Stimulated activated naive CD8-positive, alpha-beta T cell treated with anti-CD3 and anti-CD28 coated beads, Interleukin-15, Interleukin-2, amounts not matched to agents 100 ng/mL and 50 ng/mL, for 24 hours (primary cell): ENCODE results near the gene NBAS.

ENCODE experiments used
- H3K27ac Mint-ChIP-seq: one replicate; pipeline ENCODE4 v1.8.0; 2021; ENCODE audit warnings: mild to moderate bottlenecking, mixed read lengths
- H3K27me3 Mint-ChIP-seq: one replicate; pipeline ENCODE4 v1.8.0; 2021; ENCODE audit warnings: mixed read lengths
- H3K36me3 Mint-ChIP-seq: one replicate; pipeline ENCODE4 v1.8.0; 2021; ENCODE audit warnings: low read depth, mixed read lengths
- H3K4me1 Mint-ChIP-seq: one replicate; pipeline ENCODE4 v1.8.0; 2021; ENCODE audit warnings: low read depth, mixed read lengths
- H3K4me3 Mint-ChIP-seq: one replicate; pipeline ENCODE4 v1.8.0; 2021; ENCODE audit warnings: mild to moderate bottlenecking, mixed read lengths
- H3K9me3 Mint-ChIP-seq: one replicate; pipeline ENCODE4 v1.8.0; 2021; ENCODE audit warnings: mixed read lengths

Gene NBAS

DNA sequence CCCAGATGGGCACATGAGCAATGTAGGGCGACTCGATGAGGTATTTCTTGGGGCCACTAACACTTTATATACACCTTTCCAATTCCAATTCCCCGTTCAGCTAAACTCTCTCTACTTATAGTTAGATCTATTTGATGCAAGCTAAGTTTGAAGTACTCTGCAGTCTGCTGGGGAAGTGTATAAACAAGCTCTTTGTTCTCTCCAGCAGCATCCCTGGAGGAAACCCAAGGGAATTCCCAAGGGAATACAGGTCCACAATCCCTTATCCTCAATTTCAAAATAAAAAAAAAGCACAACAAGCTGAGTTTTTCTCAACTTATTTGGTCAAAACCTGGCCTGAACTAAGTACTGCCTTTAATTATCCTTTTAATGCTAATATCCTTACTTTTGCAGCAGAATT lies 433.3 kb downstream of the NBAS start:
- Mint-ChIP-seq H3K4me3 (no peak overlapping the region), H3K36me3 (no peaks in the 10 kb centered on the region), H3K4me1 (no peaks in the 10 kb centered on the region), H3K9me3 (peaks cover 6% of the 10 kb centered on the region), H3K27ac (no peak overlapping the region), H3K27me3 (no peaks in the 10 kb centered on the region)

DNA sequence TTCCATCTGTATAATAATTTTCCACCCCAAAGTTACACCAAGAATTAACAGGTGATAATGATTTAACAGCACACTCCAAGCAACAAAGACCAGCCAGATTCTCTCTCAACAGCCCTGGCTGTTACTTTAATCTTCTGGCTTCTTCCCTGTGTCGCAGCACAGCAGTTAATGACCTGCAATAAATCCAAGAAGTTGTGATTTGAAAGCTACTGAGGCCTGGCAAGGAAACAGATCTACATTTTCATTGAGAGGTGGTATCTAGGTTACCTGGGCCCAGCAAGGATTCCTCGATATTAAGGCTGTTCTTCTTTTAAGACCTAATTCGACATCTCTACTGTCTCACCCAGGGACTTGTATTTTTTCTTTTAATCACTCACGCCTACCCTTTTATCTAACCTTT lies 433.8 kb downstream of the NBAS start:
- Mint-ChIP-seq H3K4me1 (no peaks in the 10 kb centered on the region), H3K27ac (no peak overlapping the region), H3K36me3 (no peaks in the 10 kb centered on the region), H3K9me3 (peaks cover 6% of the 10 kb centered on the region), H3K4me3 (no peak overlapping the region), H3K27me3 (no peaks in the 10 kb centered on the region)

DNA sequence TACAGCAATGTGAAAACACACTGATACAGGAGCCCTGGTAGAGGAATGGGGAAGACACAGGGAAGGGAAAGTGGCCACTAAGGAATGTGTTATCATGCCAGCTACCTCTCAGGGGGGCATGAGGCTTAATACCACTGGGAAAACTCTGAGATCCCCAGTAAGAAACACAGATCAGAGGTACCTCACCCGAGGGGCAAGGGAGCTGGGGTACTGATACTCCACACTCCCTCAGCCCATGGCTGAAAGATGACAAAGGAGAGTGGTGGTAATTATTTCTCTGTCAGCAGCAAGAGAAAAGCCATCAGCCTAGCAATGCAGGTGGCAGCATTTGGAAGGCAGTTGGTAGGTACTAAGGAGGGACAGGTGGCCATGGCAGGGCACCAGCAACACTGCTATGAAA lies 434.8 kb downstream of the NBAS start:
- no peaks in the 10 kb centered on the region for H3K27me3 Mint-ChIP-seq
- no peaks in the 10 kb centered on the region for H3K4me1 Mint-ChIP-seq
- H3K36me3 Mint-ChIP-seq: no peaks in the 10 kb centered on the region
- no peak overlapping the region for H3K27ac Mint-ChIP-seq
- peaks cover 6% of the 10 kb centered on the region for H3K9me3 Mint-ChIP-seq
- no peak overlapping the region for H3K4me3 Mint-ChIP-seq

DNA sequence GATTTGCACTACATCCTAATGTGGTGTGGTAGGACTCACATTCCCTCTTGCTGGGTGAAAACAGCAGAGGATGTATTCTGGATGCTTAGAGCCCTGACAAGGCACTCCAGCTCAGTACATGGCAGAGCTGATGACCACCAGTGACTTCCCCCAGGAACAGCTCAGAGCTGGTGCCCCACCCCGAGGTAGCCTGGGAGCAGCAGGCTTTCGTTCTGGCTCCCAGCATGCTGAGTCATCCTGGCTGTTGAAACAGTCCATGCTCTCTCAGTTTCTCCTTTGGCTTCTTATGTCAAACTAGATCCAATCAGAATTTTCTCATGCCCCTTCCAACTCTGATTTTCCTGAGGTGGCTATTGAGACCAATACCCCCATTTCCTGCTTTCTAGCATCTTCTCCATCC lies 438.2 kb downstream of the NBAS start:
- H3K9me3 Mint-ChIP-seq: peaks cover 6% of the 10 kb centered on the region
- no peaks in the 10 kb centered on the region for H3K27me3 Mint-ChIP-seq

DNA sequence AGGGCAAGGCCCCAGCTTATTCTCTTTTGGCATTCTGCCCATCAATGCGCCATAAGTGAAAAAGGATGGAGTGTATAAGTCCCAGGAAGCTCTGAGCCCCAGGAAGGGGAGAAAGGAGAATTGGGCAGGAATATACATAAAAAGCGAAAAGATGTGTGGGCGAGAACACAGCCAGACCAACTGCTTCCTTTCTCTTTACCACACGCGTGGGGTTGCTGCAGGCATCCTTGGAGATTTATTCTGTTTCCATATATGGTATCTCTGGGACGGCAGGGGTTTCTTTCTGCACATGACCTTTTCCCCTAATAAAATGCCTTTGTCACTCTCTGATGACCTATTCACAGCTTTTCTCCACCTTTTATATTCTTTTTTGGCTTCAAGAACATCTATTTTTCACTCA lies 440.5 kb downstream of the NBAS start:
- no peaks in the 10 kb centered on the region for H3K4me1 Mint-ChIP-seq
- H3K36me3 Mint-ChIP-seq: no peaks in the 10 kb centered on the region
- peaks cover 6% of the 10 kb centered on the region for H3K9me3 Mint-ChIP-seq
- no peak overlapping the region for H3K4me3 Mint-ChIP-seq
- H3K27me3 Mint-ChIP-seq: no peaks in the 10 kb centered on the region
- H3K27ac Mint-ChIP-seq: no peak overlapping the region

More for the DNA sequence above, 438.2 kb downstream of the NBAS start:
- H3K4me1 Mint-ChIP-seq: no peaks in the 10 kb centered on the region
- H3K36me3 Mint-ChIP-seq: no peaks in the 10 kb centered on the region
- no peak overlapping the region for H3K27ac Mint-ChIP-seq
- H3K4me3 Mint-ChIP-seq: no peak overlapping the region

DNA sequence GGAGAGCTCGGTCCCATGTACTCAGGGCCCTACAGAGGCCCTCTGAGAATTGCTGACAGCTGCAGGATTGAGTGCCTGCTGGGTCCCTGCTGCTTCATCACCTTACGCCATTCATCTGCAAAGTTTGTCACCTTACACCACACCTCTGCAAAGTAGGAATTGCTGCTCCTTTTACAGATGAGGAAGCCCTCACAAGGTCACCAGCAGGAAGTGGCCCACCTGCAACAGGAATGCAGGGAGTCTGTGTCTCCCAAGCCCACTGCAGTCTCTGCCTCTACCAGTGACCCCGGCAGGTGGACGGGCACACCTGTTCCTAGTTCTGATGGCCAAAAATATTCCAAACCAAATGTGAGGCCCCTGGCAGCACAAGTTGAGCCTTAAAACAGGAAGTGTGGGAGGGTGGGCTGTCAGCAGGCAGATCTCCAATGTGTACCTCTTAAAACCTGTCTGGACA lies 441.4 kb downstream of the NBAS start:
- Mint-ChIP-seq H3K36me3 (no peaks in the 10 kb centered on the region), H3K27me3 (no peaks in the 10 kb centered on the region), H3K4me1 (no peaks in the 10 kb centered on the region), H3K4me3 (no peak overlapping the region), H3K27ac (no peak overlapping the region), H3K9me3 (peaks cover 6% of the 10 kb centered on the region)

DNA sequence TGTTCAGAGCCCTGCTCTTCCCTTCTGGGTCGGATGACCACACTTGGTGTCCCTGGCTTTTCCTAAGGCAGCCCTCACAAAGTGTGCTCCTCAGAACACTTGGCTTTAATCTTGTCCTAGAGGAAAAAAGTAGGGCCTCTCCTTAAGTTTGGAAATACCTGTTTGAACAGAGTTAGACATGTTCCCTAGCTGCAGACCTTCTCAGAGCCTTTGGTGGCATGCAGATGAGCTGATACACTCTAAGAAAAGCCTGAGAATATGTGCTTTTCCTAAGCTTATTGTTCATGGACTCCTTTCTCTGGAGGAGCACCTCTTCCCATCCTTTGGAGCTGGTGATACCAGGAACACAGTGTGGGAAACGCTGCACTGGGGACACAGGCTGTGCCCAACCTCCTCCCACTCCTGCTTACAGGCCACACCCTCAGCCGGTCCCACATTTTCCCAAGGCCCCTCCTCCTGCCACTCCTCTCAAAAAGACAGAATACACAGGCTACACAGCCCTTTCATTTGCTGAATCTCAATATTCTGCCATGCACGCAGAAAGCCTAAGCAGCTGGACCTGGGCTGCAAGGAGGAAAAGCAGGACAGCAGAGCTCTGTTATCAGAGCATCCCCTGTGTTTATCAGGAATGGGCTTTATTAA lies 443.6 kb downstream of the NBAS start:
- no peaks in the 10 kb centered on the region for H3K4me1 Mint-ChIP-seq
- H3K4me3 Mint-ChIP-seq: no peak overlapping the region
- no peak overlapping the region for H3K27ac Mint-ChIP-seq

More for the DNA sequence above, 443.6 kb downstream of the NBAS start:
- Mint-ChIP-seq H3K9me3 (peaks cover 5% of the 10 kb centered on the region), H3K36me3 (no peaks in the 10 kb centered on the region), H3K27me3 (no peaks in the 10 kb centered on the region)
